Mesenchymal stem cell (in vitro differentiated cells and primary cell): ENCODE results near the gene ST6GAL2.

Experiments used
- DNase-seq: peaks from one replicate; pipeline ENCODE4 v3.0.0-alpha.2; 2013
- H2AFZ ChIP-seq: one replicate; pipeline ENCODE4 v1.6.1; 2013; ENCODE audit warnings: low read depth, mild to moderate bottlenecking, control low read depth, inconsistent platforms, low read length, moderate library complexity
- H2AK5ac ChIP-seq: 2 replicates; pipeline ENCODE4 v1.6.1; 2013; ENCODE audit warnings: low read length, moderate library complexity, mild to moderate bottlenecking, inconsistent platforms; ENCODE audit not compliant: severe bottlenecking
- H2BK120ac ChIP-seq: one replicate; pipeline ENCODE4 v1.6.1; 2013; ENCODE audit warnings: low read depth, mild to moderate bottlenecking, inconsistent platforms, low read length, moderate library complexity
- H2BK12ac ChIP-seq, 2 experiments: one replicate each; pipeline ENCODE4 v1.6.1; 2013; ENCODE audit warnings: inconsistent platforms in 2 of 2, low read length in 2 of 2, mild to moderate bottlenecking in 2 of 2, moderate library complexity in 2 of 2, control low read depth in 1 of 2
- H2BK15ac ChIP-seq: one replicate; pipeline ENCODE4 v1.6.1; 2013; ENCODE audit warnings: mild to moderate bottlenecking, low read depth, inconsistent platforms; ENCODE audit not compliant: poor library complexity, severe bottlenecking
- H2BK5ac ChIP-seq: 2 replicates; pipeline ENCODE4 v1.6.1; 2013; ENCODE audit warnings: low read depth, mild to moderate bottlenecking, low read length, control low read depth, inconsistent platforms; ENCODE audit not compliant: poor library complexity, severe bottlenecking
- H3K14ac ChIP-seq, 2 experiments: one replicate each; pipeline ENCODE4 v1.6.1; 2013; ENCODE audit warnings: inconsistent platforms in 2 of 2, low read length in 2 of 2, control low read depth in 1 of 2, mild to moderate bottlenecking in 1 of 2, moderate library complexity in 1 of 2
- H3K18ac ChIP-seq, 2 experiments: one replicate each; pipeline ENCODE4 v1.6.1; 2013; ENCODE audit warnings: inconsistent platforms in 2 of 2, low read length in 2 of 2, control low read depth in 1 of 2, low read depth in 1 of 2, mild to moderate bottlenecking in 1 of 2
- H3K23ac ChIP-seq, 2 experiments: one replicate each; pipeline ENCODE4 v1.6.1; 2013; ENCODE audit warnings: inconsistent platforms in 2 of 2, low read length in 2 of 2, mild to moderate bottlenecking in 2 of 2, moderate library complexity in 2 of 2, control low read depth in 1 of 2
- H3K27ac ChIP-seq: 2 replicates; pipeline ENCODE4 v1.5.1; 2013; ENCODE audit warnings: mild to moderate bottlenecking, moderate library complexity, low read length, control low read depth, inconsistent platforms; ENCODE audit not compliant: poor library complexity, severe bottlenecking
- H3K27me3 ChIP-seq, 2 experiments: 2 replicates each; pipeline versions ENCODE4 v1.6.1 to v1.7.0; 2013; ENCODE audit warnings: low read length in 2 of 2, mild to moderate bottlenecking in 2 of 2, moderate library complexity in 2 of 2, control low read depth in 1 of 2, inconsistent platforms in 1 of 2; ENCODE audit not compliant: control insufficient read depth in 1 of 2, insufficient read depth in 1 of 2
- H3K36me3 ChIP-seq, 2 experiments: 2 replicates each; pipeline versions ENCODE4 v1.6.1 to v1.7.0; 2013; ENCODE audit warnings: low read length in 2 of 2, control low read depth in 1 of 2, inconsistent platforms in 1 of 2, low read depth in 1 of 2, mild to moderate bottlenecking in 1 of 2; ENCODE audit not compliant: insufficient read depth in 2 of 2, control insufficient read depth in 1 of 2
- H3K4ac ChIP-seq, 2 experiments: one replicate each; pipeline ENCODE4 v1.6.1; 2013; ENCODE audit warnings: inconsistent platforms in 2 of 2, low read length in 2 of 2, mild to moderate bottlenecking in 2 of 2, moderate library complexity in 2 of 2, control low read depth in 1 of 2, low read depth in 1 of 2
- H3K4me1 ChIP-seq: 2 replicates; pipeline ENCODE4 v1.6.1; 2013; ENCODE audit warnings: low read depth, low read length, control low read depth; ENCODE audit not compliant: control insufficient read depth, insufficient read depth
- H3K4me2 ChIP-seq: 2 replicates; pipeline ENCODE4 v1.6.1; 2013; ENCODE audit warnings: low read length, mild to moderate bottlenecking, inconsistent platforms; ENCODE audit not compliant: poor library complexity, severe bottlenecking
- H3K4me3 ChIP-seq, 2 experiments: 2 replicates each; pipeline versions ENCODE4 v1.5.1 to v1.7.0; 2013; ENCODE audit warnings: low read length in 2 of 2, mild to moderate bottlenecking in 2 of 2, control low read depth in 1 of 2, low read depth in 1 of 2; ENCODE audit not compliant: insufficient read depth in 1 of 2
- H3K79me1 ChIP-seq: replicated peaks from 2 replicates; pipeline ENCODE4 v1.6.1; 2013; ENCODE audit warnings: mild to moderate bottlenecking, control low read depth, low read length, inconsistent platforms; ENCODE audit not compliant: poor library complexity, severe bottlenecking
- H3K9ac ChIP-seq: 2 replicates; pipeline ENCODE4 v1.7.0; 2013; ENCODE audit warnings: mild to moderate bottlenecking, low read length, moderate library complexity
- H3K9me3 ChIP-seq: 2 replicates; pipeline ENCODE4 v1.7.0; 2013; ENCODE audit warnings: mild to moderate bottlenecking, low read length; ENCODE audit not compliant: control insufficient read depth
- H4K8ac ChIP-seq: one replicate; pipeline ENCODE4 v1.6.1; 2013; ENCODE audit warnings: inconsistent platforms, mild to moderate bottlenecking, low read length, moderate library complexity
- H4K91ac ChIP-seq: one replicate; pipeline ENCODE4 v1.6.1; 2013; ENCODE audit warnings: mild to moderate bottlenecking, low read length, inconsistent platforms
- WGBS: methylation state at CpG from one replicate; pipeline ENCODE4 v1.1.7; 2013; ENCODE audit warnings: mixed read lengths; 5-methylcytosine and 5-hydroxymethylcytosine counted together

Gene ST6GAL2

GRCh38 chr2:106770986-106771385 lies 115.0 kb downstream of the ST6GAL2 start:
- H2AFZ ChIP-seq = no peak overlapping the region
- no peaks in the 10 kb centered on the region for H3K4me1 ChIP-seq
- H3K27ac ChIP-seq = no peak overlapping the region
- no peak overlapping the region for H3K9ac ChIP-seq
- no peak overlapping the region for H2BK15ac ChIP-seq
- H3K4ac ChIP-seq = no peak overlapping the region
- H3K27me3 ChIP-seq = peaks cover 0 to 3% of the 10 kb centered on the region in 2 experiments
- no peak overlapping the region for H3K4me2 ChIP-seq
- H3K79me1 ChIP-seq = no peaks in the 10 kb centered on the region
- H2BK5ac ChIP-seq = no peak overlapping the region
- 71% methylated on average over 2 of the region's 2 CpGs for WGBS
- no peaks in the 10 kb centered on the region for H3K36me3 ChIP-seq
- no peak overlapping the region for H3K14ac ChIP-seq
- H4K91ac ChIP-seq = no peak overlapping the region
- no peak overlapping the region for H2BK120ac ChIP-seq
- no peak for DNase-seq
- H2BK12ac ChIP-seq = no peak overlapping the region
- H2AK5ac ChIP-seq = no peak overlapping the region
- no peak overlapping the region for H4K8ac ChIP-seq
- no peak overlapping the region for H3K4me3 ChIP-seq
- H3K18ac ChIP-seq = no peak overlapping the region
- no peak overlapping the region for H3K23ac ChIP-seq
- no peaks in the 10 kb centered on the region for H3K9me3 ChIP-seq

GRCh38 chr2:106764614-106765013 lies 121.4 kb downstream of the ST6GAL2 start:
- peaks cover 10% of the 10 kb centered on the region for H3K9me3 ChIP-seq
- no peaks in the 10 kb centered on the region for H3K4me1 ChIP-seq
- H4K91ac ChIP-seq = no peak overlapping the region
- H3K27me3 ChIP-seq = no peaks in the 10 kb centered on the region
- H2AK5ac ChIP-seq = no peak overlapping the region
- H3K27ac ChIP-seq = no peak overlapping the region
- H3K9ac ChIP-seq = no peak overlapping the region
- H3K23ac ChIP-seq = no peak overlapping the region
- no peak overlapping the region for H2AFZ ChIP-seq
- no peak overlapping the region for H3K4me2 ChIP-seq
- H3K14ac ChIP-seq = no peak overlapping the region
- H3K4me3 ChIP-seq = no peak overlapping the region
- no peak overlapping the region for H2BK15ac ChIP-seq
- H2BK5ac ChIP-seq = no peak overlapping the region
- no peak overlapping the region for H4K8ac ChIP-seq
- no peaks in the 10 kb centered on the region for H3K36me3 ChIP-seq
- H3K79me1 ChIP-seq = no peaks in the 10 kb centered on the region
- 38% methylated on average over 1 of the region's 5 CpGs for WGBS
- no peak overlapping the region for H3K18ac ChIP-seq
- H3K4ac ChIP-seq = no peak overlapping the region
- no peak for DNase-seq
- no peak overlapping the region for H2BK120ac ChIP-seq
- H2BK12ac ChIP-seq = no peak overlapping the region

GRCh38 chr2:106759966-106760365 lies 126.0 kb downstream of the ST6GAL2 start:
- H4K91ac ChIP-seq = no peak overlapping the region
- no peak overlapping the region for H3K14ac ChIP-seq
- H2BK15ac ChIP-seq = no peak overlapping the region
- no peaks in the 10 kb centered on the region for H3K36me3 ChIP-seq
- DNase-seq = no peak
- WGBS = 43% methylated on average over 2 of the region's 2 CpGs
- no peak overlapping the region for H3K4ac ChIP-seq
- H3K4me2 ChIP-seq = no peak overlapping the region
- no peak overlapping the region for H3K27ac ChIP-seq
- no peaks in the 10 kb centered on the region for H3K4me1 ChIP-seq
- H3K18ac ChIP-seq = no peak overlapping the region
- no peaks in the 10 kb centered on the region for H3K79me1 ChIP-seq
- H2AFZ ChIP-seq = no peak overlapping the region
- H2BK12ac ChIP-seq = no peak overlapping the region
- no peak overlapping the region for H2BK120ac ChIP-seq
- H3K9ac ChIP-seq = no peak overlapping the region
- H4K8ac ChIP-seq = no peak overlapping the region
- peaks cover 4% of the 10 kb centered on the region for H3K9me3 ChIP-seq
- no peak overlapping the region for H2BK5ac ChIP-seq
- H2AK5ac ChIP-seq = no peak overlapping the region
- no peak overlapping the region for H3K4me3 ChIP-seq
- no peaks in the 10 kb centered on the region for H3K27me3 ChIP-seq
- H3K23ac ChIP-seq = no peak overlapping the region

- Histone ChIP-seq H3K4me2 (no peak overlapping the region), H2BK5ac (no peak overlapping the region), H3K4me3 (no peak overlapping the region), H2BK15ac (no peak overlapping the region), H3K9me3 (no peaks in the 10 kb centered on the region), H2AFZ (no peak overlapping the region), H4K91ac (no peak overlapping the region), H3K36me3 (no peaks in the 10 kb centered on the region), H2AK5ac (no peak overlapping the region), H2BK120ac (no peak overlapping the region), H3K9ac (no peak overlapping the region), H3K4me1 (no peaks in the 10 kb centered on the region), H3K79me1 (no peaks in the 10 kb centered on the region), H4K8ac (no peak overlapping the region), H3K27ac (no peak overlapping the region), H3K18ac (no peak overlapping the region), H3K23ac (no peak overlapping the region), H3K4ac (no peak overlapping the region), H2BK12ac (no peak overlapping the region), H3K14ac (no peak overlapping the region), H3K27me3 (no peaks in the 10 kb centered on the region)
- no peak for DNase-seq
- 93% methylated on average over 1 of the region's 1 CpG for WGBS
These were observed 127.0 kb downstream of the ST6GAL2 start for GRCh38 chr2:106758901-106759497.
